ENCODE results near the gene ING5.
"Not testable (repeated sequence)": the region's sequence is repeated elsewhere in the genome, so short reads cannot be mapped to it uniquely, and the experiment has no call there.

Gene ING5

DNA sequence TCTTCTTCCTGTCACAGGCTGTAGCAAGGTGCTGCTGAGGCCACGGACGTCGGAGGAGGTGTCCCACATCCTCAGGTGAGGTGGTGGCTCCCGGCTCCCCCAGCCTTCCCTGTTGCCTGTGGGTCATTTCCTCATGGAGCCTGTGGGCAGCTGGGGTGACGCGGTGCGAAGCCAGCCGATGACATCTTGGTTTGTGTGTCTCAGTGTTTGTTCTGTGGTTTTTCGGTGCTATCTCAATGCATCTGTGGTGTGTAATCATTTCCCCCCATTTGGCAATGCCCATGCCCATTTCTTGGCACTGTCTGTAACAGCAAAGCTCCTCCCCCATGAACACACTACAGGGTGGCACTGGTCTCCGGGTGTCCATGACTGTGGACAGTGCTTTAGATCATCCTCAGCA is 39.2 kb downstream of the ING5 start:
- DNase-seq, result no peak

- no peak for DNase-seq
Observed at GRCh38 chr2:241742320-241742939, 40.6 kb downstream of the ING5 start.

GRCh38 chr2:241743008-241743407 is 41.2 kb downstream of the ING5 start:
- DNase-seq, result not testable (repeated sequence)

DNA sequence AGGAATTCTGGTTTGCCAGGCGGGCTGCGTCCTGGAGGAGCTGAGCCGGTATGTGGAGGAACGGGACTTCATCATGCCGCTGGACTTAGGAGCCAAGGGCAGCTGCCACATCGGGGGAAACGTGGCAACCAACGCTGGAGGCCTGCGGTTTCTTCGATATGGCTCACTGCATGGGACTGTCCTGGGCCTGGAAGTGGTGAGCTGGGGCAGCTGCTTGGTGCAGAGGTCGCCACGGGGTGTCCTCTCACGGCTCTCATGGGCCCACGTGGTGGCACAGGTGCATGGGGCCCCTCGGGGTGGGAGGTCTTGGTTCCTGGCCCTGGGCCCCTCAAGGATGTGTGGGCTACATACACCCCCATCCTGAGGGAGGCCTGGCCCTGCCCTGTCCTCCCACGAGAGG is 41.8 kb downstream of the ING5 start:
- DNase-seq, result no peak

DNA sequence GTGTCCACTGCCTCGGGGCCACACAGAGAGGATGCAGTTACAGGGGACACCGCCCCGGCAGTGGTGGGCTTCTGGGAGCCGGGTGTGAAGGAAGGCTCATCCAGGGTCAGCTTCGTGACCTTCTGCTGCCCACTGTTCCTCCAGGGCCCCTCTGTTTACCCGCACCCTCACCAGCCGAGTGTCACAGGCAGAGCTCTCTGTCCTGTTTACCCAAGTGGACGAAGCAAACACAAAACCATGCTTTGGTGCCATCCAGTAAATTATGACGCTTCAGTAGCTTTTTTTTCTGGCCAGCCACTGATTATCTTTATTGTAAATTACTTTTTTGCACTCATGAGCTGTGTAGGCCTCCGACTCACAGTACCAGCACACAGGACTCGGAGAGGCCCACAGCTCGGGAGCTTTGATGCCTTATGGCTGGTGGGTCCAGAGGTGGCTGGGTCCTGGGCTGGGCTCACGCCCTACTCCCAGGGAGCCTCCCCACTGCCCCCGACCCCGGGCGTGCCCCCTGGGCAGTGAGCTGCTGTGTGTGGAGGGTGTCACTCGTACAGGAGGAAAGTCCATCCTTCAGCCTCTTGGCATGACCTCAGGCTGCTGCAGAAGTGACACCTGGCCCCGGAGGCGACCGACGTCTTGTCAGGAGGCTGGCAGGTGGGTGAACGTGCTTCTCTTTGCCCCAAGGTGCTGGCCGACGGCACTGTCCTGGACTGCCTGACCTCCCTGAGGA is 42.4 kb downstream of the ING5 start:
- no peak for DNase-seq

- no peak for DNase-seq
Observed at GRCh38 chr2:241745276-241745675, 43.4 kb downstream of the ING5 start.

GRCh38 chr2:241746084-241746483 is 44.2 kb downstream of the ING5 start:
- no peak for DNase-seq

GRCh38 chr2:241748468-241749256 is 46.8 kb downstream of the ING5 start:
- no peak for DNase-seq

DNA sequence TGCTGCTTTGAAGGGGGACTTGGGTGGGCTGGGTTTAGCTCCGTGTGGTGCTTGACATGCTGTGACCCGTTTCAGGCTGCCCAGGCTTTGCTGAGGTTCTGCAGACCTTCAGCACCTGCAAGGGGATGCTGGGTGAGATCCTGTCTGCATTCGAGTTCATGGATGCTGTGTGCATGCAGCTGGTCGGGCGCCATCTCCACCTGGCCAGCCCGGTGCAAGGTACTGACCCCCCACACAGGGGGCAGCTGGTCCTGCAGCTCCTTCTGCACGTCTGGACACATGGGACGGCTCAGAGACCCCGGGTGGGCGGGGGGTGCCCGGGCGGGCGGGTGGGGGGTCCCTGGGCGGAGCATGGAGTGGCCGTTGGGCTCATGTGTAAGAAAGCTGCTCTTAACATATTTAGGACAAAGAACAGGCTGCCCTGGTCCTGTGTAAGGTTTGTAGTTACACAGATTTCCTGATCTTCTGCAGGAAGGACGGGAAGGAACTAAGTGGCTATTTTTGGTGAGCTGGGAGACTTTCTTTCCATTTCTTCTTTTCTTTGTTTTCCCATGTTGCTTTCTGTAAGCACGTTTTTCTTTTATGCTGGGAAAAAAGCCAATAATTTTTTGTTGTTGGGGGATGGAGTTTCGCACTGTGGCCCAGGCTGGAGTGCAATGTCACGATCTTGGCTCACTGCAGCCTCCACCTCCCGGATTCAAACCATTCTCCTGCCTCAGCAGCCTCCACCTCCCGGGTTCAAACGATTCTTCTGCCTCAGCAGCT is 48.4 kb downstream of the ING5 start:
- DNase-seq, result no peak

DNA sequence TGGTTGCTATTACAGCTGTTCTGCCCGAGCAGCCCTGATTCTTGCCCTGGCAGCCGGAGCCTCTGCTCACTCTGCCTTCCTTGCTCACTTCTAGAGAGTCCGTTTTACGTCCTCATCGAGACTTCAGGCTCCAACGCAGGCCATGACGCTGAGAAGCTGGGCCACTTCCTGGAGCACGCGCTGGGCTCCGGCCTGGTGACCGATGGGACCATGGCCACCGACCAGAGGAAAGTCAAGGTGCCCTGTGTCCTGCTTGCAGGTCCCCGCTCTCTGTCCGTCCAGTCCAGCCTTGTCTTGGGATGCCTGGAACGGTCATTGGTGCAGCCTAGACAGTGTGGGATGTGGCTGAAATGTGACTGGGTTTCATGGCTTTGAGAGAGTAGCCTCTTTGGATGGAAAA is 49.3 kb downstream of the ING5 start:
- no peak for DNase-seq

- no peak for DNase-seq
Observed at GRCh38 chr2:241751776-241752175, 49.9 kb downstream of the ING5 start.

DNA sequence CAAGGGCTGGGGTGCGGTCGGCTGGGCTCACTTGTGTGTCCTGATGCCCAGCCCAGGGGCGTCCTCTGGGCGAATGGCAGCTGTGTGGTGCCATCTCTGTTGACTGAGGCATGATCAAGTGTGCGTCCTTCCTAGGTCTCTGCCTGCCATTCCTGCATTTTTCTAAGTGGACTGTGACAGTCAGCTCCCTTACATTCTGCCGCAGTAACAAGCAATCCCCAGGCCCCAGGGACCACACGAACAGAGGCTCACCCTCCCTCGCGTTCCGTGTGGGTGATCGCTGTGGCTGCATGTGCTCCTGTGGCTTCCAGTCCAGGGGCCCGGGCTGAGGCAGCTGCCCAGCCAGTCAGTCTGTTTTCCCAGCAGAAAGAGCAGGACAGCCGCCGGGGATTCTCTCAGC is 50.4 kb downstream of the ING5 start:
- no peak for DNase-seq

GRCh38 chr2:241752689-241753276 is 50.9 kb downstream of the ING5 start:
- DNase-seq, result no peak

- no peak for DNase-seq
Observed at GRCh38 chr2:241753493-241753892, 51.7 kb downstream of the ING5 start.

DNA sequence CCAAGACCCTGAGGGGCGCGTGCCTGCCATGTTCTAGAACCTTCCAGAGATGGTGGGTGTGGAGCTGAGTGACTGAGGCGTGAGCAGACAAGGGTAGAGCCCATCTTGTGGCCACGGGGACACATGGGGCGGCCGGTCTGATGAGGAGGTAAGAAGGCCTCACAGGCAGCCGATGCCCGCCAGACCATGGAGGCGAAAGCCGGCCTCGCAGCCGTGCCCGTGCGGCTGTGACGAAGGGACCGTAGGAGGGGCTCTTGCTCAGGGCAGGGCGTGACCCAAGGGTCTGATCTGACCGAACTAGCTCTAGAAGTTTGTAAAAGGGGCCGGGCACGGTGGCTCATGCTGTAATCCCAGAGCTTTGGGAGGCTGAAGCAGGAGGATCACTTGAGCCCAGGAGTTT is 52.2 kb downstream of the ING5 start:
- DNase-seq, result no peak

DNA sequence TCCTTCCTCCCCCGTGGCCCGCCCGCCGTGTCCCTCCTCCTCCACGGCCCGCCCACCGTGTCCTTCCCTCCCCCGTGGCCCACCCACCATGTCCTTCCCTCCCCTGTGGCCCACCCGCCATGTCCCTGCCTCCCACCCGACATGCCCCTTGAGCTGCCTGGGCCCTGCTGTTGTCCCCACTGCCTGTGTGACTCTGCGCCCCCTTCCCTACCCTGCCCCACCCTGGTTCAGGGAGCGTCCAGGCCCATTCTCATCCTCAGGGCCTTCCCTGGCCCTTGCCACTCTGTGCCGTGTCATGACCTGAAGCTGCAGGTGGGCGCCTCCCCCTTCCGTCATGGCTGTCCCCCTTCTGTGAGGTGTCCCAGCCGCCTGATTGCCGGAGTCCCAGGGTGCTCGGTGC is 53.3 kb downstream of the ING5 start:
- no peak for DNase-seq

- DNase-seq, result no peak
Observed at GRCh38 chr2:241755777-241756176, 53.9 kb downstream of the ING5 start.

DNA sequence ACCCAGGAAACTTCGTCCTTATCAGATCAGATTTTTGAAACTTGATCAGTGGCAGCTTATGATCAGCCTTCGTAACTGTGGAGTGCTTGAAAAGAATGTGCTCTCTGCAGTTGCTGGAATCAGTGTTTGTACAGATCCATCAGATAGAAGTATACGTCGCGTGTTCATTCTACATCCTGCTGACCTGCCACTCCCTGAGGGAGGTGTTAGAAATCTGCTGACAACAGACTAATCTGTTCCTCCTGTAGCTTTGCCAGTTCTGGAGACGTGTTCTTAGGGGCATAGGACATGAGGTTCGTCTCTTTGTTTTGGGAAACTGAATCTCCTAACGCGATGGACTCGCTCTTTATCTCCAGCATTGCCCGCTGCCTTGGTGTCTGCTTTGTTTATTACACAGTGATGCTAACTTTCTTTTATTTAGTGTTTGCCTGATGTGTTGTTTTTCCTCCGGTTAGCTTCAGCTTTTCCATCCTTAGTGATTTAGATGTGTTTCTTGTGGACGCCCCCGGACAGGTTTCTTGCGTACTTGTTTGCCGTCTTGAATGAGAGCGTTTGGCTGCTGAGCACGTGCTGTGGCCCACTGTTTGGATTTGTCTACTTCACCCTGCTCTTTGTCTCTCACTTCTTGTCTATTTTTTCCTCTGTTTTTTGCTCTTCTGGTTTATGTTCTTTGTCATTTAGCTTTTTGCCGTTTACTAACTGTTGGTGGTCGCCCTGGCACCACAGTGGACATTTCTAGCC is 57.4 kb downstream of the ING5 start:
- DNase-seq, result no peak

DNA sequence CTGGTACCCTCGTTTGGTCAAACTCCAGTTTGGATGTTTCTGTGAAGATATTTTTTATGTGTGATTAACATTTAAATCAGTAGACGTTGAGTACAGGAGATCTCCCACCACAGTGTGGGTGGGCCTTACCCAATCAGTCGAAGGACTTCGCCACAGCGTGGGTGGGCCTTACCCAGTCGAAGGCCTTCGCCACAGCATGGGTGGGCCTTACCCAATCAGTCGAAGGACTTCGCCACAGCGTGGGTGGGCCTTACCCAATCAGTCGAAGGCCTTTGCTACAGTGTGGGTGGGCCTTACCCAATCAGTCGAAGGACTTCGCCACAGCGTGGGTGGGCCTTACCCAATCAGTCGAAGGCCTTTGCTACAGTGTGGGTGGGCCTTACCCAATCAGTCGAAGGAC is 58.1 kb downstream of the ING5 start:
- DNase-seq, result not testable (repeated sequence)

GRCh38 chr2:241760301-241760771 is 58.5 kb downstream of the ING5 start:
- DNase-seq, result no peak

GRCh38 chr2:241762321-241762932 is 60.6 kb downstream of the ING5 start:
- DNase-seq, result peak; percentile 89

Data from DMS79 treated with DMSO at 0.1 percent for 48 hours (cell line).